Erythroblast (primary cell): ENCODE data around the gene TMEM156.

Source experiments
- GATA1 ChIP-seq: IDR thresholded peaks from 2 replicates; pipeline ENCODE4 v1.6.1; 2011; ENCODE audit warnings: low read depth, mild to moderate bottlenecking, control low read depth, low read length, moderate library complexity
- POLR2A ChIP-seq: IDR thresholded peaks from 2 replicates; pipeline ENCODE4 v1.6.1; 2011; ENCODE audit warnings: mild to moderate bottlenecking, low read length

- TF ChIP-seq POLR2A (no peak), GATA1 (no peak)
Measured at GRCh38 chr4:39020130-39020529, 12.1 kb downstream of the TMEM156 start.
